Measurements from ENCODE around the gene PNPT1. TPM values are rescaled to one million over a fixed set of nuclear protein-coding genes. Genes with fewer than 3 reads are reported as not detected.

PNPT1 gene
- total RNA-seq, 4 donors from 2014 or later: 5.6 to 10.4 (median 8.9) TPM

- DNase-seq (ENCODE audit: low spot score in 2 of 2): no peak
- TF ChIP-seq CTCF (IDR thresholded peaks at IDR 0.05) (no peak), POLR2A (IDR thresholded peaks at IDR 0.05) (no peak)
- no peak overlapping the region for H3K4me3 ChIP-seq (ENCODE audit: low read depth, poor library complexity, severe bottlenecking)
- WGBS, 2 donors: 40 to 44% methylated on average over 1 of the region's 1 CpG
- intact Hi-C loops (cut with DNase I; ENCODE audit: low total_unique reads): loop anchor here (10.0 kb wide), 1 partner anchor 266 kb away; no protein-coding TSS in a partner anchor
Observed at GRCh38 chr2:55729136-55729685, 35.6 kb upstream of the PNPT1 start.

- WGBS, 2 donors: 63 to 72% methylated on average over 5 of the region's 5 CpGs
- TF ChIP-seq POLR2A (IDR thresholded peaks at IDR 0.05) (no peak), CTCF (IDR thresholded peaks at IDR 0.05) (no peak)
- no peak for DNase-seq (ENCODE audit: low spot score in 2 of 2)
- intact Hi-C loops (cut with DNase I; ENCODE audit: low total_unique reads): loop anchor here (10.0 kb wide), 1 partner anchor 273 kb away; no protein-coding TSS in a partner anchor
- no peak overlapping the region for H3K4me3 ChIP-seq (ENCODE audit: low read depth, poor library complexity, severe bottlenecking)
Observed at GRCh38 chr2:55721596-55722215, 28.1 kb upstream of the PNPT1 start.

GRCh38 chr2:55720417-55720816 lies 26.8 kb upstream of the PNPT1 start:
- intact Hi-C loops (cut with DNase I; ENCODE audit: low total_unique reads): loop anchor here (10.0 kb wide), 1 partner anchor 274 kb away; no protein-coding TSS in a partner anchor
- H3K4me3 ChIP-seq (ENCODE audit: low read depth, poor library complexity, severe bottlenecking): no peak overlapping the region
- no peak for TF ChIP-seq POLR2A (IDR thresholded peaks at IDR 0.05)
- no peak for TF ChIP-seq CTCF (IDR thresholded peaks at IDR 0.05)
- DNase-seq (ENCODE audit: low spot score in 2 of 2): no peak
- WGBS, 2 donors: 63 to 69% methylated on average over 11 of the region's 11 CpGs

GRCh38 chr2:55719852-55720251 lies 26.2 kb upstream of the PNPT1 start:
- no peak for DNase-seq (ENCODE audit: low spot score in 2 of 2)
- TF ChIP-seq CTCF (IDR thresholded peaks at IDR 0.05): no peak
- intact Hi-C loops (cut with DNase I; ENCODE audit: low total_unique reads): loop anchor here (10.0 kb wide), 1 partner anchor 275 kb away; no protein-coding TSS in a partner anchor
- WGBS, 2 donors: 91 to 94% methylated on average over 1 of the region's 1 CpG
- H3K4me3 ChIP-seq (ENCODE audit: low read depth, poor library complexity, severe bottlenecking): no peak overlapping the region

GRCh38 chr2:55718165-55719008 lies 24.7 kb upstream of the PNPT1 start:
- intact Hi-C loops (cut with DNase I; ENCODE audit: low total_unique reads): no loop called here
- 27 to 29% methylated on average over 11 of the region's 11 CpGs for WGBS, 2 donors
- H3K4me3 ChIP-seq (ENCODE audit: low read depth, poor library complexity, severe bottlenecking): no peak overlapping the region
- DNase-seq (ENCODE audit: low spot score in 2 of 2): peak in 1 of 2 donors; percentile 53
- no peak for TF ChIP-seq CTCF (IDR thresholded peaks at IDR 0.05)
- no peak for TF ChIP-seq POLR2A (IDR thresholded peaks at IDR 0.05)
